Superior temporal gyrus (tissue), 1 donor: ENCODE measurements around the gene TMEM120A.

Experiments used
- DNase-seq: peaks from one replicate; pipeline ENCODE4 v3.0.0-alpha.2; 2016; ENCODE audit errors: extremely low spot score

Gene TMEM120A

DNA sequence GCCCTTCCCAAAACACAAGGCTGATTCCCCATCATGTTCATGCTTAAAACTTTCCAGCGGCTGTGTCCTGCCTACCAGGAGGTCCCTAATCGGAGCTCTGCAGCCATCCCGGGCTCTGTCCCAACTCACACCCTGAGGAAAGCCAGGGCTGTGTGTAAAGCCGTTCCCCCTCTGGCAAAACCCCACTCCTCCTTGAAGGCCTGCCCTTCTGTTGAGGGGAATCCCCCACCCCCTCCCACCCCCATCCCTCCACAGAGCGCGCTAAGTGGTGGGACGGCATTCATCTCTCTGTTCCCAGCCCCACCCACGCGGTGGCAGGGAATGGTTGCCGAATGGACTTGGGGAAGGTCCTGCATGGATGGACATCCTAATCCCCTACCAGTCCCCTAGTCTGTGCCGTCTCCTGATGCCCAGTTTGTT lies 667 bp upstream of the TMEM120A start:
- no peak for DNase-seq

GRCh38 chr7:75993689-75994387 lies 557 bp downstream of the TMEM120A start:
- no peak for DNase-seq

- no peak for DNase-seq
These were observed 2.2 kb downstream of the TMEM120A start for GRCh38 chr7:75992083-75992755.

DNA sequence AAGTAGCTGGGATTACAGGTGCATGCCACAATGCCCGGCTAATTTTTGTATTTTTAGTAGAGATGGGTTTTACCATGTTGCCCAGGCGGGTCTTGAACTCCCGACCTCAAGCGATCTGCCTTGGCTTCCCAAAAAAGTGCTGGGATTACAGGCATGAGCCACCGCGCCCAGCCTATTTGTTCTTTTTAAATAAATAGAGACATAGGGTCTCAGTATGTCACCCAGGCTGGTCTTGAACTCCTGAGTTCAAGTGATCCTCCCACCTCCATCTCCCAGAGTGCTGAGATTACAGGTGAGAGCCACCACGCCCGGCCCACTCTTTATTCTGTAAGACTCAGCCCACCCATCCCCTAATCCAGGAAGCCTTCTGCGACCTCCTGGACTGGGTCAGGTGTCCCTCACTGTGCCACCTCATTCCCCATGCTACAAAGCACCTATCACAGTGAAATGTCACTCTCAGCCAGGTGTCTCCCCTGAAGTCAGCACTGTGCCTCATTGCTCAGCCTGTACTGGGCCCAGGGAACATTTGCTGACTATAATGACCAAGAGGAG lies 2.8 kb downstream of the TMEM120A start:
- DNase-seq = no peak

DNA sequence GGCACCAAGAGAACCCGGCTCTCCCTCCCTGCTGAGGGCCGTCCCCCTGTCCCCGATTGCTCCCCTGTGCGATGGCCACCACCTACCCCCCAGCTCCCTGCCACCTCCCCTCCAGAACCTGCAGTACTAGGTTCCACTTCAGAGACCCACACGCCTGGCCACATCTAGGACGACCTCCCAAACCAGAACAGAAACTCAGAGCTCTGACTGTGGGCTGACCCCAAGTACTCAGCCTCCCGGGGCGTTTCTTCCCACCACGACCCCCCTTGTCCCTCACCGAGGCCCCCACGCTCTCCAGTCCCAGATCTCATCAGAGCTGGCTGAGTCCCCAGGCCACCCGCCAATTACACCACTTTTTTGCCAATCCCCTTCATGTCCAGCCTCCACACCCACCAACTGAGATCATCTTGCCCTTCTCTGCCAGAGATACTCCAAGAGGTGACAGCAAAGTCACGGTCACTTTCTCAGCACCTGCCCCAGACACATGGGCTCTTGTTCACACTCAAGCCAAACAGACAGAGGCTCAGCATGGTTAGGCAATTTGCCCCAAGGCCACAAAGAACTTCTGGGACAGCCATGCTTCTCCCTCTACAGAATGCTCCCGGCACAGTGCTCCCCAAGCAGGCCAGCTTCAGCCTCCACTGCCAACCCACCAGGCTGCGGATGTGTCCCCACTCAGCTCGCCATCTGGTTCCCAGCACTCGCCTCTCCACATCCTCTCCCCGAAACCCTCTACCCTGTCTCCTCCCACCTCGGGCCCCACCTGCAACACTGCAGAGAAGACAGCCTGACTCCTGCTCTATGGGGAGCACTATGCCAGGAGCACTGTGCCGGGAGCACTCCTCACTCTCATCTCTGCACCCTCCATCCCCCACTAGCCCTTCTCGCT lies 4.7 kb downstream of the TMEM120A start:
- DNase-seq = no peak

DNA sequence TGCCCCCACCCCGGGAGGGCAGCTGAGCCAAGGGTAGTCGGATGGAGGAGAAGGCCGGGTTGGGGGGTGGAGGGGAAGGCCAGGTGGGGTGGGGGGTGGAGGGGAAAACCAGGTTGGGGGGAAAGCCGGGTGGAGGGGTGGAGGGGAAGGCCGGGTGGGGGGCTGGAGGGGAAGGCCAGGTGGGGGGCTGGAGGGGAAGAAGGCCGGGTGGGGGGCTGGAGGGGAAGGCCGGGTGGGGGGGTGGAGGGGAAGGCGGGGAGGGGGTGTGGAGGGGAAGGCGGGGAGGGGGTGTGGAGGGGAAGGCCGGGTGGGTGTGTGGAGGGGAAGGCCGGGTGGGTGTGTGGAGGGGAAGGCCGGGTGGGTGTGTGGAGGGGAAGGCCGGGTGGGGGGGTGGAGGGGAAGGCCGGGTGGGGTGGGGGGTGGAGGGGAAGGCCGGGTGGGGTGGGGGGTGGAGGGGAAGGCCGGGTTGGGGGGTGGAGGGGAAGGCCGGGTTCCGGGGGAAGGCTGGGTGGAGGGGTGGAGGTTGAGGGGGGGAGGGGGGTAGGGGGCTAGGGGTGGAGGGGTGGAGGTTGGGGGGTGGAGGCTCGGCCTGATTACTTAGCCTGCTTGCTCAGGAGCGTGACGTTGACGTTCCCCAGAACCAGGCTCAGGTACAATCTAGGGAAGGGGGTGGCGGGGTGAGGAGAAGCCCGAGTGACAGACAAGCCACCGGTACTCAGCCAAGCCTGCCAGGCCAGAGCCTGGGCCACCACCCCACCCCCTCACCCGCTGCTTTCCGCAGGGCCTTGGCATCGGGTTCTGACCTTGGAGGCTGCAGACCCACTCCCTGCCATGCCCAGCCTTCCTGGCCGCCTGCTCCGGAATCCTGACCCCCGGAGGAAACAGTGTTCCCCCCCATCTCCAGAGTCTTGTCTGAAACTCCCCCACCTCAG lies 5.6 kb downstream of the TMEM120A start:
- no peak for DNase-seq

DNA sequence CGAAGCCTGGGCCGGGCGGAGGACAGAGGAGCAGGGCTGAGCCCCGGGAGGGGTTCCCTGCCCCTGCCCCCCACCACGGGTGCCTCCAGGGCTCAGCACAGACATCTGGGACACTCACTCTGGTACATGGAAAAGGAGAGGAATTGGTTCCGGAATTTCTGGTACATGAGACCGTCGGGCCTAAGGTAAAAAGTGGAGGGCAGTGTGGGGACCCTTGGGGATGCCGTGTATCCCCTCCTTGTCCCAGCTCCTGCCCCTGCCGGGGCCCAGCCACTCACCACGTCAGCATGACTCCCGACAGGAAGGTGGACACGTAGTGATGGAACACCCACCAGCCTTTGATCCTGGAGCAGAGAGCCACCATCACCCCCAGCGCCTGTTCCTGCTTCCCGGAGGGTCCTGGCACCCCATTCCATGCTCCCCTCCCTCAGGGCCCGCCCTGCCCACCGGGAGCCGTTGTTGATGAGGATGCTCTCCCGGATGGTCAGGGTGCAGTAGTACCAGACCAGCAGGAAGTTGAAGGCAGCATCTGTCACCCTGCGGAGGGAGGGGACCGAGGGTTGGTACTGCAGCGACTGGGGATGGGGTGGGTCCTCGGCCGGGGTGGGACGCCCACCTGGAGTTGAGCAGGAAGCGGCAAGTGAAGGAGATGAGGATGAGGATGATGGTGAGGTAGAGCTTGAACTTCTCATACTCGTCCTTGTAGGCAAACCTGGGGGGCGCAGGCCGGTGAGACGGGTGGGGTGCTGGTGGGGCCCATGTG lies 6.4 kb downstream of the TMEM120A start:
- DNase-seq = no peak

DNA sequence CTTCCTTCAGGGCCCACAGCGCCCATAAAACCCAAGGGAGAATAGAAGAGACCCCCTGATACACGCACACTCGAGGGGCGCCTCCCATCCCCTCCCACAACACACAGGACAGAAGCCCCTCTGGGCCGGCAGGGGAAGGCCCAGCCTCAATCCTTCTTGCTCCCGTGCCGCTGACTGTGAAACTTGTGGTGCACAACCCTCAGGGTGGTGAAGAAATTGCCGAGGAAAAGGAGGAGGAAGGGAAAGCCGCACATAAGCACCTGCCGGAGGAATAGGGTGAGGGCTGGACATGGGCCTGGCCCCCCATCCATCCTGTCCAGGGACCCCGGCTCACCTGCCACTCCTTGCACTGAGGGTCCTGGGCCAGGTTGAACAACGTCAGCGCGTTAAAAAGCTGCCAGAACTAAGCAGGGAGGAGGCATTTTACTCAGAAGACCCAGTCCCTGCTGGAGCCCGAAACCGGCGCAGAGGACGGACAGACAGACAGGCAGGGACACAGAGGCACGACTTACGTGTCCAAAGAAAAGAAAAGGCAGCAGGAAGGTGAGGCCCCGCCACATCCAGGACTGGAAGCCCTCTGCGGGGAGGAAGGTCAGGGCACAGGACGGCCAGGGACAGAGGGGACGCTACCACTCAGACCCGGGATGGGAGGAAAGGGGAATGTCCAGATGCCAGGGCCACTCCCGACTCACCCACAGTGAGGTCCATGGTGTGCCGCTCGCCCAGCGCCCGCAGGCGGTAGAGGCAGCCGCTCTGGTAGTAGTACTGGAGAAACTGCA lies 7.2 kb downstream of the TMEM120A start:
- DNase-seq = no peak

- DNase-seq = no peak
These were observed 8.1 kb downstream of the TMEM120A start for GRCh38 chr7:75986147-75986781.

DNA sequence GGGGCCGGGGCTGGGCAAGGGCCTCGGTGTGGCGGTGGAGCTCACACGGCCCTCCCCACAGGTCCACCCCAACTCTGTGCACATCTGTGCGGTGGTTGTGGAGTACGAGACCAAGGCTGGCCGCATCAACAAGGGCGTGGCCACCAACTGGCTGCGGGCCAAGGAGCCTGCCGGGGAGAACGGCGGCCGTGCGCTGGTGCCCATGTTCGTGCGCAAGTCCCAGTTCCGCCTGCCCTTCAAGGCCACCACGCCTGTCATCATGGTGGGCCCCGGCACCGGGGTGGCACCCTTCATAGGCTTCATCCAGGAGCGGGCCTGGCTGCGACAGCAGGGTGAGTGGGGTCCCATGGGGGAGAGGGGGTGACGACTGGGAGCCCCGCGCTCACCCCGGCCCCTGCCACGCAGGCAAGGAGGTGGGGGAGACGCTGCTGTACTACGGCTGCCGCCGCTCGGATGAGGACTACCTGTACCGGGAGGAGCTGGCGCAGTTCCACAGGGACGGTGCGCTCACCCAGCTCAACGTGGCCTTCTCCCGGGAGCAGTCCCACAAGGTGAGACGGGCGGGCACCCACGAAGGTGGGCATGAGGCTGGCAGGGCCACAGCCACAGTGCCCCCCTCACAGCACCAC lies 8.8 kb downstream of the TMEM120A start:
- no peak for DNase-seq

- DNase-seq = no peak
These were observed 9.3 kb downstream of the TMEM120A start for GRCh38 chr7:75985009-75985517.

- no peak for DNase-seq
These were observed 10.0 kb downstream of the TMEM120A start for GRCh38 chr7:75984130-75985008.

DNA sequence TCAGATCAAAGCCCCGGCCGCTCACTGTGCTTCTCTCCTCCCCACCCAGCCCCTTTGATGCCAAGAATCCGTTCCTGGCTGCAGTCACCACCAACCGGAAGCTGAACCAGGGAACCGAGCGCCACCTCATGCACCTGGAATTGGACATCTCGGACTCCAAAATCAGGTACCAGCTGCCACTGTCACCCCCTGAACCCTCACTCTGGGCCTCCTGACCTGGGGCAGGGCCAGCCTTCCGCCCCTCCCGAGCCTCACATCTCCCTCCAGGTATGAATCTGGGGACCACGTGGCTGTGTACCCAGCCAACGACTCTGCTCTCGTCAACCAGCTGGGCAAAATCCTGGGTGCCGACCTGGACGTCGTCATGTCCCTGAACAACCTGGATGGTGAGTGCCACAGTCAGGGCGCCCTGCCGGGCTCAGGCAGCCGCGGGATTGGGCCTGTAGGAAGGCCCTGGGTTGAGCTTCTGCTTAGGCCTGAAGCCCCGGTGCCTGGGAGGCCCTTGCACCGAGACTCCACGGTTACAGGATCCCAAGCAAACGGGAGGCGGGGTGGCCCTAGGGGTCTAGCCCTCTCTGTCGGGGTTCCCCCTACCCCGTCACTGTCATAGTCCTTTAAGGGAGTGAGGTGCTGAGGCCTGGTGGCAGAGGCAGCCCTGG lies 10.8 kb downstream of the TMEM120A start:
- DNase-seq = no peak

- DNase-seq = no peak
These were observed 11.9 kb downstream of the TMEM120A start for GRCh38 chr7:75982306-75983064.

GRCh38 chr7:75981453-75982305 lies 12.7 kb downstream of the TMEM120A start:
- no peak for DNase-seq
